K562 (cell line): Measurements from ENCODE around the gene EVI5. TPM values are rescaled to one million over a fixed set of nuclear protein-coding genes. Genes with fewer than 3 reads are reported as not detected.

ENCODE experiments used
- CHD1 ChIP-seq: fragments of 200-600 bp; sonication (generic); IDR thresholded peaks from one replicate; pipeline ENCODE4 v1.6.1; 2012; ENCODE audit warnings: mild to moderate bottlenecking, moderate library complexity, low read length, inconsistent platforms
- KAT7 ChIP-seq: sonication (generic); formaldehyde crosslinking; IDR thresholded peaks from 2 replicates; pipeline ENCODE4 v1.8.0; 2022; ENCODE audit warnings: missing genetic modification reagents, mild to moderate bottlenecking, borderline replicate concordance
- MCM5 ChIP-seq: fragments of 450-650 bp; IDR thresholded peaks from 2 replicates; pipeline ENCODE4 v1.6.1; 2016; ENCODE audit warnings: low read depth
- MTF1 ChIP-seq: fragments of 250-450 bp; sonication (Bioruptor Pico); IDR thresholded peaks from 2 replicates; pipeline ENCODE4 v1.9.0; 2021; ENCODE audit warnings: moderate library complexity, mild to moderate bottlenecking, inconsistent platforms, borderline replicate concordance
- RFX7 ChIP-seq: fragments of 250-450 bp; sonication (Bioruptor Pico); IDR thresholded peaks from 2 replicates; pipeline ENCODE4 v1.5.1; 2021; ENCODE audit warnings: mild to moderate bottlenecking
- YY1 ChIP-seq, 3 experiments: IDR thresholded peaks; 2 replicates each; pipeline ENCODE4 v1.6.1; 2011; ENCODE audit warnings: low read length in 2 of 3, mild to moderate bottlenecking in 2 of 3, moderate library complexity in 2 of 3, borderline replicate concordance in 1 of 3, control low read depth in 1 of 3, low read depth in 1 of 3; ENCODE audit not compliant: insufficient read depth in 3 of 3, insufficient replicate concordance in 2 of 3, control insufficient read depth in 1 of 3, insufficient read length in 1 of 3; ENCODE audit errors: extremely low read depth in 1 of 3
- ZNF274 ChIP-seq: IDR thresholded peaks from 2 replicates; pipeline ENCODE4 v1.6.1; 2011; ENCODE audit warnings: low read depth, mild to moderate bottlenecking, low read length, moderate library complexity, borderline replicate concordance
- ZNF431 ChIP-seq: sonication (generic); formaldehyde crosslinking; IDR thresholded peaks from 2 replicates; pipeline ENCODE4 v1.8.0; 2022; ENCODE audit warnings: mild to moderate bottlenecking, missing genetic modification reagents
- polyA plus RNA-seq, 8 experiments: library from polyadenylated mRNA; depleted of rRNA in 4 of 8; stranded (reverse) in 5 of 8; unstranded in 3 of 8; fragments of >200 nt; fragmentation: Nextera tagmentation in 2 of 8; fragmentation: Illumina TruSeq in 1 of 8; extraction: Ambion mirVana in 2 of 8; extraction: Trizol in 1 of 8; gene quantifications; 2 replicates each; pipeline versions ENCODE4 v1.2.1 to v1.2.3, GENCODE V29; 2011 to 2014; ENCODE audit warnings: inconsistent platforms in 1 of 8, missing spikeins in 1 of 8
- total RNA-seq, 7 experiments: library from RNA; depleted of rRNA in 6 of 7; stranded (reverse); fragments of >200 nt in 6 of 7; fragmentation: Illumina TruSeq in 2 of 7; extraction: Trizol in 2 of 7; gene quantifications; 2 replicates each; pipeline versions ENCODE4 v1.2.1 to v1.2.3, GENCODE V29; 2011 to 2021; ENCODE audit warnings: low replicate concordance in 1 of 7
- TF ChIP-seq, protein P1 (sequence below), 2 experiments: fragments of 450-650 bp in 1 of 2; sonication (generic) in 1 of 2; formaldehyde crosslinking in 1 of 2; IDR thresholded peaks; 2 replicates each; pipeline versions ENCODE4 v1.7.1 to v1.9.0; 2016 to 2022; ENCODE audit warnings: inconsistent platforms in 1 of 2, mild to moderate bottlenecking in 1 of 2, missing genetic modification reagents in 1 of 2
- TF ChIP-seq, protein P2 (sequence below), 3 experiments: fragments of 200-800 bp in 1 of 3; sonication (Bioruptor generic) in 1 of 3; sonication (generic) in 1 of 3; formaldehyde crosslinking in 1 of 3; IDR thresholded peaks; 2 replicates each; pipeline versions ENCODE4 v1.6.1 to v1.8.0; 2016 to 2022; ENCODE audit warnings: mild to moderate bottlenecking in 2 of 3, missing compliant biosample characterization in 2 of 3, missing genetic modification characterization in 2 of 3, missing genetic modification reagents in 1 of 3

Gene EVI5
- total and polyA plus RNA-seq, 9 of the 15 experiments (the other 6 are each of a cell fraction or from before 2014, with no cell fraction given): 1.7 to 50.1 (median 13.7) TPM

DNA sequence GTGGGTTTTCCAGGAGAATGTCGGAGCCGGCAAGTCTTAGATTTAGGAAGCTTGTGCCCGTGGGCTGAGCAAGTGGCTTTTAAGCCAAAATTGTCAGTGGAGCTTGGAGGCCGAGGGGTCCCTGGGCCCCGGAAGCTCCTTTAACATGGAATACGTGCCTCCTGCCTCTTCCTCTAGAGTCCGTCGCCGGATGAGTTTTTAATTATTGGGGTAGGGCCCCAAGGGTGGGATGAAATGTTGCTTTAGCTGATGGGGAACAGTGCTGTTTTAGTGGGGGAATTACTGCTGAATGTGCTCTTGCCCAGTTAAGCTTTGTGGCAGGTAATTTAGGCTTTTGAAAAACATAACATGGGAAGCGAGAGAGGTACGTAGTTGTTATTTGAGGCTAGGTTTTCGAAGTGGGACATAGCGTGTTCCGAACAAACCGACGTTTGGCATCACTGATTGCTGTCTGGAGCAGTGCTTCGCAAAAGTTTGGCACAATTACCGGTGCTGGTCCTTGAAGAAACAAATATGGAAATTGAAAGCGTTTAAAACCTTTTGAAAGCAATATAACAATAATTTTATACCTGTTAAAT, 47.7 kb upstream of the EVI5 start (continued):
- TF ChIP-seq, protein P1, sequence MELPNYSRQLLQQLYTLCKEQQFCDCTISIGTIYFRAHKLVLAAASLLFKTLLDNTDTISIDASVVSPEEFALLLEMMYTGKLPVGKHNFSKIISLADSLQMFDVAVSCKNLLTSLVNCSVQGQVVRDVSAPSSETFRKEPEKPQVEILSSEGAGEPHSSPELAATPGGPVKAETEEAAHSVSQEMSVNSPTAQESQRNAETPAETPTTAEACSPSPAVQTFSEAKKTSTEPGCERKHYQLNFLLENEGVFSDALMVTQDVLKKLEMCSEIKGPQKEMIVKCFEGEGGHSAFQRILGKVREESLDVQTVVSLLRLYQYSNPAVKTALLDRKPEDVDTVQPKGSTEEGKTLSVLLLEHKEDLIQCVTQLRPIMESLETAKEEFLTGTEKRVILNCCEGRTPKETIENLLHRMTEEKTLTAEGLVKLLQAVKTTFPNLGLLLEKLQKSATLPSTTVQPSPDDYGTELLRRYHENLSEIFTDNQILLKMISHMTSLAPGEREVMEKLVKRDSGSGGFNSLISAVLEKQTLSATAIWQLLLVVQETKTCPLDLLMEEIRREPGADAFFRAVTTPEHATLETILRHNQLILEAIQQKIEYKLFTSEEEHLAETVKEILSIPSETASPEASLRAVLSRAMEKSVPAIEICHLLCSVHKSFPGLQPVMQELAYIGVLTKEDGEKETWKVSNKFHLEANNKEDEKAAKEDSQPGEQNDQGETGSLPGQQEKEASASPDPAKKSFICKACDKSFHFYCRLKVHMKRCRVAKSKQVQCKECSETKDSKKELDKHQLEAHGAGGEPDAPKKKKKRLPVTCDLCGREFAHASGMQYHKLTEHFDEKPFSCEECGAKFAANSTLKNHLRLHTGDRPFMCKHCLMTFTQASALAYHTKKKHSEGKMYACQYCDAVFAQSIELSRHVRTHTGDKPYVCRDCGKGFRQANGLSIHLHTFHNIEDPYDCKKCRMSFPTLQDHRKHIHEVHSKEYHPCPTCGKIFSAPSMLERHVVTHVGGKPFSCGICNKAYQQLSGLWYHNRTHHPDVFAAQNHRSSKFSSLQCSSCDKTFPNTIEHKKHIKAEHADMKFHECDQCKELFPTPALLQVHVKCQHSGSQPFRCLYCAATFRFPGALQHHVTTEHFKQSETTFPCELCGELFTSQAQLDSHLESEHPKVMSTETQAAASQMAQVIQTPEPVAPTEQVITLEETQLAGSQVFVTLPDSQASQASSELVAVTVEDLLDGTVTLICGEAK (IDR thresholded peaks at IDR 0.05): peak; percentile 30
- TF ChIP-seq, protein P1 (CRISPR knock-in tag; IDR thresholded peaks at IDR 0.05): no peak
- TF ChIP-seq RFX7 (CRISPR knock-in tag): no peak
- TF ChIP-seq ZNF431: 0 out of 2 replicates have a peak, but pooled peaks have one; percentile 2
- TF ChIP-seq CHD1: peak; percentile 97
- no peak for TF ChIP-seq MTF1 (CRISPR knock-in tag)
- TF ChIP-seq KAT7: peak; percentile 91
- no peak for TF ChIP-seq MCM5
- TF ChIP-seq, protein P2, sequence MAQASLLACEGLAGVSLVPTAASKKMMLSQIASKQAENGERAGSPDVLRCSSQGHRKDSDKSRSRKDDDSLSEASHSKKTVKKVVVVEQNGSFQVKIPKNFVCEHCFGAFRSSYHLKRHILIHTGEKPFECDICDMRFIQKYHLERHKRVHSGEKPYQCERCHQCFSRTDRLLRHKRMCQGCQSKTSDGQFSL (CRISPR knock-in tag; IDR thresholded peaks at IDR 0.05): no peak
- TF ChIP-seq, protein P2 (tag; IDR thresholded peaks at IDR 0.05): 0 out of 4 replicates have a peak, but pooled peaks of 1 of the 2 experiments have one; percentile 6
- TF ChIP-seq YY1 (IDR thresholded peaks at IDR 0.05; ENCODE audit: borderline replicate concordance in 1 of 3, control insufficient read depth in 1 of 3, extremely low read depth in 1 of 3, insufficient read depth in 3 of 3, insufficient read length in 1 of 3, insufficient replicate concordance in 2 of 3, low read depth in 1 of 3, low read length in 2 of 3): no peak
- no peak for TF ChIP-seq ZNF274
- TF ChIP-seq, all 486 proteins: peak for 8
